ENCODE results near the gene BORCS5. TPM values are rescaled to one million over a fixed set of nuclear protein-coding genes. Genes with fewer than 3 reads are reported as not detected.

Gene BORCS5
- total and polyA plus RNA-seq, 2 experiments from 2014 or later: 11.3 to 12.6 TPM

DNA sequence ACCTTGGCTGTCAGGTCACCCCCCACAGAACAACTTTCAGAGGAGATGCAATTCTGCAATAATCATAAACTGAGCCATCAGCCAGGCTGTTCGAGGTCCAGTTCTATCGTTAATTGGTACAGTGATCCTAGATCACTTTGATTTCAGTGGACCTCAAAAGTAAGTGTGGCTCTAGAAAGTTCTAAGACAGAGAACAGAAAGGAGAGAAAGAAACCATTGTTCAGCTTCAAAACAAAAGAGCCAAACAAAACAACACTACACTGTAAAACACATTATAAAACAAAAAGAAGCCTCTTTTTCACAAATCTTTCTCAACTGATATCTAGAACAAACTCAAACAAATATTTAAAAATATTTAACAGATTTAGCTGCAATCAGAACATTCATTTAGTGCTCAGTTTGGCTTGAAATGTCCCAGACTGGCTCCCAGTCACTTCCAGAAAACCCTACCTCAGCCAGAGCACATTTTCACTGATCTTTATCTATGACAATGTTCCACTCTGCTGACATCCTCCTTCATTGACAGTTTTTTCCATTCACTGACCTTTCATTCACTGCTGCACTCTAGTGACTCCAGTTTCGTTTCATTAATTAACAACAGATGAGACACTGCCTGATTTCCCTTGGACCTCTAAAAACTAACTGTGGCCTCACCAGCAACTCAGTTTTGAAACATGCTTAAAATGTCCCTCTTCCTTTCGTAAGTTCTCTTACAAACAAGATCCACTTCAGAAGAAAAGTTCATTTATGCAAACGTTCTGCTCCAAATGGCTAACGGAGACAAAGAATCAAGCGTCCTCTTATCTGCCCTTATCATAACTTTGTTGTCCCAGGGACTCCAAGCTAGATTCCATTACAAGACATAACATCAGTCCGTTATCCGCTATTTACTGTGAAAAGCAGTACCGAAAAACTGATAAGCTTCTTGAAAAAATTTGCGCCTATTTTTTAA, 148.9 kb downstream of the BORCS5 start (continued):
- TF ChIP-seq, protein P1, sequence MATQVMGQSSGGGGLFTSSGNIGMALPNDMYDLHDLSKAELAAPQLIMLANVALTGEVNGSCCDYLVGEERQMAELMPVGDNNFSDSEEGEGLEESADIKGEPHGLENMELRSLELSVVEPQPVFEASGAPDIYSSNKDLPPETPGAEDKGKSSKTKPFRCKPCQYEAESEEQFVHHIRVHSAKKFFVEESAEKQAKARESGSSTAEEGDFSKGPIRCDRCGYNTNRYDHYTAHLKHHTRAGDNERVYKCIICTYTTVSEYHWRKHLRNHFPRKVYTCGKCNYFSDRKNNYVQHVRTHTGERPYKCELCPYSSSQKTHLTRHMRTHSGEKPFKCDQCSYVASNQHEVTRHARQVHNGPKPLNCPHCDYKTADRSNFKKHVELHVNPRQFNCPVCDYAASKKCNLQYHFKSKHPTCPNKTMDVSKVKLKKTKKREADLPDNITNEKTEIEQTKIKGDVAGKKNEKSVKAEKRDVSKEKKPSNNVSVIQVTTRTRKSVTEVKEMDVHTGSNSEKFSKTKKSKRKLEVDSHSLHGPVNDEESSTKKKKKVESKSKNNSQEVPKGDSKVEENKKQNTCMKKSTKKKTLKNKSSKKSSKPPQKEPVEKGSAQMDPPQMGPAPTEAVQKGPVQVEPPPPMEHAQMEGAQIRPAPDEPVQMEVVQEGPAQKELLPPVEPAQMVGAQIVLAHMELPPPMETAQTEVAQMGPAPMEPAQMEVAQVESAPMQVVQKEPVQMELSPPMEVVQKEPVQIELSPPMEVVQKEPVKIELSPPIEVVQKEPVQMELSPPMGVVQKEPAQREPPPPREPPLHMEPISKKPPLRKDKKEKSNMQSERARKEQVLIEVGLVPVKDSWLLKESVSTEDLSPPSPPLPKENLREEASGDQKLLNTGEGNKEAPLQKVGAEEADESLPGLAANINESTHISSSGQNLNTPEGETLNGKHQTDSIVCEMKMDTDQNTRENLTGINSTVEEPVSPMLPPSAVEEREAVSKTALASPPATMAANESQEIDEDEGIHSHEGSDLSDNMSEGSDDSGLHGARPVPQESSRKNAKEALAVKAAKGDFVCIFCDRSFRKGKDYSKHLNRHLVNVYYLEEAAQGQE (IDR thresholded peaks at IDR 0.05; ENCODE audit: unreplicated experiment): no peak
- TF ChIP-seq, protein P2, sequence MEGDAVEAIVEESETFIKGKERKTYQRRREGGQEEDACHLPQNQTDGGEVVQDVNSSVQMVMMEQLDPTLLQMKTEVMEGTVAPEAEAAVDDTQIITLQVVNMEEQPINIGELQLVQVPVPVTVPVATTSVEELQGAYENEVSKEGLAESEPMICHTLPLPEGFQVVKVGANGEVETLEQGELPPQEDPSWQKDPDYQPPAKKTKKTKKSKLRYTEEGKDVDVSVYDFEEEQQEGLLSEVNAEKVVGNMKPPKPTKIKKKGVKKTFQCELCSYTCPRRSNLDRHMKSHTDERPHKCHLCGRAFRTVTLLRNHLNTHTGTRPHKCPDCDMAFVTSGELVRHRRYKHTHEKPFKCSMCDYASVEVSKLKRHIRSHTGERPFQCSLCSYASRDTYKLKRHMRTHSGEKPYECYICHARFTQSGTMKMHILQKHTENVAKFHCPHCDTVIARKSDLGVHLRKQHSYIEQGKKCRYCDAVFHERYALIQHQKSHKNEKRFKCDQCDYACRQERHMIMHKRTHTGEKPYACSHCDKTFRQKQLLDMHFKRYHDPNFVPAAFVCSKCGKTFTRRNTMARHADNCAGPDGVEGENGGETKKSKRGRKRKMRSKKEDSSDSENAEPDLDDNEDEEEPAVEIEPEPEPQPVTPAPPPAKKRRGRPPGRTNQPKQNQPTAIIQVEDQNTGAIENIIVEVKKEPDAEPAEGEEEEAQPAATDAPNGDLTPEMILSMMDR (conservative IDR thresholded peaks at IDR 0.05; ENCODE audit: low read depth in 2 of 2): no peak
- TF ChIP-seq NANOG (IDR thresholded peaks at IDR 0.05; ENCODE audit: borderline replicate concordance) (no peak), JUNB (IDR thresholded peaks at IDR 0.05; ENCODE audit: unreplicated experiment) (no peak), EZH2 (IDR thresholded peaks at IDR 0.05; ENCODE audit: low read depth, unreplicated experiment) (no peak), EZH2phosphoT487 (IDR thresholded peaks at IDR 0.05; ENCODE audit: unreplicated experiment) (no peak), ZNF114 (CRISPR knock-in tag; IDR thresholded peaks at IDR 0.05) (no peak), POLR2AphosphoS5 (IDR thresholded peaks at IDR 0.05; ENCODE audit: low read depth) (no peak)
- TF ChIP-seq, protein P3, sequence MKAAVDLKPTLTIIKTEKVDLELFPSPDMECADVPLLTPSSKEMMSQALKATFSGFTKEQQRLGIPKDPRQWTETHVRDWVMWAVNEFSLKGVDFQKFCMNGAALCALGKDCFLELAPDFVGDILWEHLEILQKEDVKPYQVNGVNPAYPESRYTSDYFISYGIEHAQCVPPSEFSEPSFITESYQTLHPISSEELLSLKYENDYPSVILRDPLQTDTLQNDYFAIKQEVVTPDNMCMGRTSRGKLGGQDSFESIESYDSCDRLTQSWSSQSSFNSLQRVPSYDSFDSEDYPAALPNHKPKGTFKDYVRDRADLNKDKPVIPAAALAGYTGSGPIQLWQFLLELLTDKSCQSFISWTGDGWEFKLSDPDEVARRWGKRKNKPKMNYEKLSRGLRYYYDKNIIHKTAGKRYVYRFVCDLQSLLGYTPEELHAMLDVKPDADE (IDR thresholded peaks at IDR 0.05): no peak

DNA sequence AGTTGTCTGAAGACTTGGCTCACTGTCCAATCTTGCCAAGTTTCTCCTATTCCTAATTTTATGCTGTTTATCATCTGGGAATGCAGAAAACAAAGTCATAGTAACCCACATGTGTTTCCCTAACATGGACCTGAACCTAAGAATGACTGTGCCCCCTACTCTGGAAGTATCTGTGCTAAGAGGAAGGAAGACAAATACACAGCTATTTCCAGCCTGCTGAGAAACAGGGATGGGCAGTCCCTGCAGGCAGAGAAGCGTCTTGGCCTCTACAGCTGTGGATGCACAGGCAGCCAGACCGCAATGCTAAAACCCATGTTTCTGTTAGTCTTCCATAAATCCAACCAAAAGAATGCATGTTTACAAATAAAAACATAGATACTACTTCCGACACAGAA, 149.6 kb downstream of the BORCS5 start:
- H3K36me3 Mint-ChIP-seq (ENCODE audit: low read depth): peaks cover 6% of the 10 kb centered on the region; the same call in 2 of the 3 replicates
- Histone ChIP-seq H3K27ac (ENCODE audit: low read depth) (peak overlapping the region; percentile 11; the same call in 1 of the 2 replicates), H2AFZ (no peak overlapping the region), H3K36me3 (ENCODE audit: insufficient read depth) (no peaks in the 10 kb centered on the region), H3K4me2 (peak overlapping the region; percentile 56; the same call in 1 of the 2 replicates), H3F3A (replicated peaks; ENCODE audit: low read depth) (no peaks in the 10 kb centered on the region), H3K4me1 (ENCODE audit: insufficient read depth) (peaks cover 57% of the 10 kb centered on the region), H3K4me3 (no peak overlapping the region), H3K27me3 (ENCODE audit: insufficient read depth) (no peaks in the 10 kb centered on the region), H3K9me2 (ENCODE audit: insufficient read depth) (no peaks in the 10 kb centered on the region), H3K79me2 (replicated peaks; ENCODE audit: insufficient read depth) (peaks cover 96% of the 10 kb centered on the region), H4K20me1 (replicated peaks; ENCODE audit: insufficient read depth) (peaks cover 7% of the 10 kb centered on the region)
- H3K4me3 Mint-ChIP-seq: no peak overlapping the region
- TF ChIP-seq EZH2 (IDR thresholded peaks at IDR 0.05; ENCODE audit: low read depth, unreplicated experiment): no peak
- TF ChIP-seq STAT1 (IDR thresholded peaks at IDR 0.05; ENCODE audit: unreplicated experiment): no peak
- TF ChIP-seq, protein P1 (IDR thresholded peaks at IDR 0.05; ENCODE audit: unreplicated experiment): no peak
- TF ChIP-seq ZNF114 (CRISPR knock-in tag; IDR thresholded peaks at IDR 0.05): no peak
- no peak for TF ChIP-seq EZH2phosphoT487 (IDR thresholded peaks at IDR 0.05; ENCODE audit: unreplicated experiment)
- TF ChIP-seq ZNF331 (CRISPR knock-in tag; IDR thresholded peaks at IDR 0.05; ENCODE audit: low read depth): no peak
- ATAC-seq: peak; percentile 45
- H3K4me1 Mint-ChIP-seq: peaks cover 65% of the 10 kb centered on the region
- H3K9me3 Mint-ChIP-seq: no peaks in the 10 kb centered on the region
- peaks cover 9% of the 10 kb centered on the region for H3K27me3 Mint-ChIP-seq (ENCODE audit: insufficient read depth, low read depth, poor library complexity)
- 0 out of 2 replicates have a peak overlapping the region, but pooled peaks have one; percentile 36 for H3K27ac Mint-ChIP-seq
- peak; percentile 36 for DNase-seq (ENCODE audit: low spot score)
